Endothelial cell of umbilical vein (primary cell): ENCODE data around the gene RELL2. TPM values are rescaled to one million over a fixed set of nuclear protein-coding genes. Genes with fewer than 3 reads are reported as not detected.

ENCODE experiments used
- BruUV-seq: library from RNA; stranded (reverse); fragments of 400-500 nt; replicated peaks from 2 replicates; lab custom pipeline; 2021; lab: Mats Ljungman, UMichigan
- CTCF ChIA-PET: fragments of 300-600, 350-600 bp; sonication (Branson Sonifier 250); formaldehyde crosslinking; loops from one replicate; lab custom pipeline; 2021; ENCODE audit warnings: antibody characterized with exemption, inconsistent platforms; lab: Charles Lee
- POLR2A ChIA-PET: fragments of 300-600, 350-600 bp; sonication (Branson Sonifier 250); formaldehyde crosslinking; loops from one replicate; lab custom pipeline; 2021; ENCODE audit warnings: antibody characterized with exemption, inconsistent platforms; lab: Charles Lee
- DNase-seq: peaks from one replicate; pipeline ENCODE4 v3.0.0-alpha.2; 2011; ENCODE audit warnings: low read depth, low spot score
- FAIRE-seq: peaks from 2 replicates; lab custom pipeline; 2011; peaks lifted over from hg19 to GRCh38; lab: Jason Lieb, UNC
- H2AFZ ChIP-seq: 2 replicates; pipeline ENCODE4 v1.6.0; 2012; ENCODE audit warnings: low read depth, low read length, control low read depth, inconsistent platforms
- H3K27ac ChIP-seq: 2 replicates; pipeline ENCODE4 v1.5.1; 2011; ENCODE audit warnings: low read depth, mild to moderate bottlenecking, control low read depth, low read length, moderate library complexity; ENCODE audit not compliant: insufficient read depth
- H3K27me3 ChIP-seq, 2 experiments: 2 replicates each; pipeline versions ENCODE4 v1.6.0 to v1.6.1; 2011; ENCODE audit warnings: low read length in 2 of 2, mixed read lengths in 1 of 2; ENCODE audit not compliant: control insufficient read depth in 2 of 2, insufficient read depth in 2 of 2
- H3K36me3 ChIP-seq, 2 experiments: 2 replicates in 1 of 2; 3 replicates in 1 of 2; pipeline ENCODE4 v1.5.1; 2011; ENCODE audit warnings: low read length in 2 of 2, mild to moderate bottlenecking in 1 of 2, moderate library complexity in 1 of 2; ENCODE audit not compliant: control insufficient read depth in 2 of 2, insufficient read depth in 2 of 2; ENCODE audit errors: extremely low read depth in 1 of 2
- H3K4me1 ChIP-seq: 3 replicates; pipeline ENCODE4 v1.5.1; 2011; ENCODE audit warnings: mild to moderate bottlenecking, low read length; ENCODE audit not compliant: control insufficient read depth, insufficient read depth; ENCODE audit errors: extremely low read depth
- H3K4me2 ChIP-seq: 2 replicates; pipeline ENCODE4 v1.6.1; 2011; ENCODE audit warnings: low read length, control low read depth, mixed read lengths; ENCODE audit not compliant: insufficient read depth
- H3K4me3 ChIP-seq, 3 experiments: fragments of 200-600 bp in 1 of 3; sonication (generic), shearing (Covaris generic) in 1 of 3; replicated peaks in 1 of 3; 2 replicates each; pipeline ENCODE4 v1.5.1; 2011 to 2016; ENCODE audit warnings: control low read depth in 3 of 3, low read length in 3 of 3, mild to moderate bottlenecking in 2 of 3, inconsistent platforms in 1 of 3, low read depth in 1 of 3, moderate library complexity in 1 of 3; ENCODE audit not compliant: insufficient read depth in 1 of 3
- H3K79me2 ChIP-seq: 2 replicates; pipeline ENCODE4 v1.6.0; 2012; ENCODE audit warnings: low read length, inconsistent platforms; ENCODE audit not compliant: control insufficient read depth, insufficient read depth
- H3K9ac ChIP-seq: replicated peaks from 2 replicates; pipeline ENCODE3; 2011; ENCODE audit warnings: low read length, control low read depth; ENCODE audit not compliant: insufficient read depth; ENCODE audit errors: extremely low read depth
- H3K9me1 ChIP-seq: replicated peaks from 3 replicates; pipeline ENCODE4 v1.6.0; 2011; ENCODE audit warnings: mild to moderate bottlenecking, low read length; ENCODE audit not compliant: control insufficient read depth, insufficient read depth; ENCODE audit errors: extremely low read depth
- H3K9me3 ChIP-seq: replicated peaks from 2 replicates; pipeline ENCODE4 v1.5.1; 2012; ENCODE audit warnings: low read length, inconsistent platforms; ENCODE audit not compliant: control insufficient read depth, insufficient read depth
- H4K20me1 ChIP-seq: replicated peaks from 2 replicates; pipeline ENCODE3; 2011; ENCODE audit warnings: mild to moderate bottlenecking, low read length; ENCODE audit not compliant: control insufficient read depth, insufficient read depth; ENCODE audit errors: extremely low read depth
- EZH2 ChIP-seq: IDR thresholded peaks from 2 replicates; pipeline ENCODE4 v1.6.1; 2012; ENCODE audit warnings: borderline replicate concordance, low read depth, mild to moderate bottlenecking, moderate library complexity, low read length, inconsistent platforms; ENCODE audit not compliant: severe bottlenecking
- FOS ChIP-seq: IDR thresholded peaks from 2 replicates; pipeline ENCODE4 v1.6.1; 2011; ENCODE audit warnings: mild to moderate bottlenecking, low read length, moderate library complexity, borderline replicate concordance; ENCODE audit not compliant: insufficient read depth
- GATA2 ChIP-seq: IDR thresholded peaks from 2 replicates; pipeline ENCODE4 v1.7.0; 2011; ENCODE audit warnings: low read depth, mild to moderate bottlenecking, moderate library complexity, mixed read lengths, low read length; ENCODE audit not compliant: insufficient read length, insufficient read depth
- JUN ChIP-seq: IDR thresholded peaks from 2 replicates; pipeline ENCODE4 v1.6.1; 2011; ENCODE audit warnings: borderline replicate concordance, low read depth; ENCODE audit not compliant: insufficient read length, insufficient read depth
- MAX ChIP-seq: IDR thresholded peaks from 2 replicates; pipeline ENCODE4 v1.6.1; 2011; ENCODE audit not compliant: insufficient read depth, insufficient read length
- MYC ChIP-seq: IDR thresholded peaks from one replicate; pipeline ENCODE4 v1.6.1; 2011; ENCODE audit warnings: mild to moderate bottlenecking, low read depth, low read length
- POLR2A ChIP-seq: IDR thresholded peaks from 2 replicates; pipeline ENCODE4 v1.6.1; 2012; ENCODE audit warnings: low read depth, mild to moderate bottlenecking, control low read depth, low read length
- POLR2AphosphoS5 ChIP-seq: IDR thresholded peaks from 2 replicates; pipeline ENCODE4 v1.6.1; 2012; ENCODE audit warnings: low read depth, mild to moderate bottlenecking, control low read depth, low read length, moderate library complexity; ENCODE audit not compliant: insufficient read depth
- dilution Hi-C: fragments of 300-500 bp; cut with MboI; formaldehyde crosslinking; loops from one replicate; pipeline ENCODE4 v1.15.0; 2019; ENCODE audit warnings: low sequenced_read_pairs; ENCODE audit not compliant: extremely low pct_ligation_motif_present
- intact Hi-C: fragments of 100-400 bp; cut with micrococcal nuclease; formaldehyde crosslinking; loops from one replicate; pipeline ENCODE4 v1.10.0; 2022
- polyA plus RNA-seq, 4 experiments: library from polyadenylated mRNA; depleted of rRNA in 3 of 4; stranded (reverse) in 3 of 4; unstranded in 1 of 4; fragments of >200 nt; gene quantifications; 2 replicates each; pipeline versions ENCODE4 v1.2.1 to v1.2.3, GENCODE V29; 2011 to 2012; ENCODE audit warnings: missing spikeins in 1 of 4
- total RNA-seq: library from RNA; stranded (reverse); gene quantifications from 2 replicates; pipeline ENCODE4 v1.2.3, GENCODE V29; 2021
- TF ChIP-seq, protein P1 (sequence below), 2 donors: IDR thresholded peaks; 1 replicate in 1 of 2; 2 replicates in 1 of 2; pipeline ENCODE4 v1.5.1; 2011; ENCODE audit warnings: low read length in 2 of 2, mild to moderate bottlenecking in 2 of 2, moderate library complexity in 2 of 2, control low read depth in 1 of 2, inconsistent platforms in 1 of 2, low read depth in 1 of 2; ENCODE audit not compliant: insufficient read depth in 1 of 2; ENCODE audit errors: extremely low read depth in 1 of 2

The RELL2 gene
- total and polyA plus RNA-seq, 2 donors (not counting 3 experiments of a cell fraction or from before 2014, with no cell fraction given) = 3.4 to 3.6 TPM

DNA sequence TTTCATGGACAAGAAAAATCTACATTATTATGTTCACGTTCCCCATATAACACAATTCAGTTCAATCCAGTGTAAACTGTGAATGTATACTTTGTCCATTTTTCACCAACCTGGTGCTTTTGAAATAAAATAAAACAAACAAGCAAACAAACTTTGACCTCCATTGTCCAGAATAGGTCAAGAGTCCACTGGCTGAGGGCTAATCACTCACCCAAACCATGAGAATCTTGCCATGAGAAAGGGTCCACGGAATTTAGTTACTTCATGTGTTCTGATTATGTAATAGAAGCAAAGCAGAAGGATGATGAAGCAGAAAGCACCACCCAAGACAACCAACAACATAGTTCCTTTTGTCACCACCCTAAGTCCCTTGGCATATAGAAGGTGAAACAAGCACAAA is 46.7 kb upstream of the RELL2 start:
- dilution Hi-C loops (no loop called here), intact Hi-C loops (no loop called here)
- no TSS peak for BruUV-seq
- Histone ChIP-seq H3K9me1 (no peaks in the 10 kb centered on the region), H3K4me2 (no peak overlapping the region), H2AFZ (no peak overlapping the region), H3K9ac (no peak overlapping the region), H3K36me3 (peaks cover 2 to 7% of the 10 kb centered on the region in 2 experiments), H4K20me1 (no peaks in the 10 kb centered on the region), H3K79me2 (peaks cover 18% of the 10 kb centered on the region), H3K9me3 (no peaks in the 10 kb centered on the region), H3K27me3 (no peaks in the 10 kb centered on the region), H3K27ac (no peak overlapping the region), H3K4me1 (no peaks in the 10 kb centered on the region), H3K4me3 (no peak overlapping the region)
- TF ChIP-seq FOS (no peak), JUN (no peak), POLR2A (no peak), MYC (no peak), MAX (no peak), POLR2AphosphoS5 (no peak), GATA2 (no peak), EZH2 (no peak)
- TF ChIP-seq, protein P1, sequence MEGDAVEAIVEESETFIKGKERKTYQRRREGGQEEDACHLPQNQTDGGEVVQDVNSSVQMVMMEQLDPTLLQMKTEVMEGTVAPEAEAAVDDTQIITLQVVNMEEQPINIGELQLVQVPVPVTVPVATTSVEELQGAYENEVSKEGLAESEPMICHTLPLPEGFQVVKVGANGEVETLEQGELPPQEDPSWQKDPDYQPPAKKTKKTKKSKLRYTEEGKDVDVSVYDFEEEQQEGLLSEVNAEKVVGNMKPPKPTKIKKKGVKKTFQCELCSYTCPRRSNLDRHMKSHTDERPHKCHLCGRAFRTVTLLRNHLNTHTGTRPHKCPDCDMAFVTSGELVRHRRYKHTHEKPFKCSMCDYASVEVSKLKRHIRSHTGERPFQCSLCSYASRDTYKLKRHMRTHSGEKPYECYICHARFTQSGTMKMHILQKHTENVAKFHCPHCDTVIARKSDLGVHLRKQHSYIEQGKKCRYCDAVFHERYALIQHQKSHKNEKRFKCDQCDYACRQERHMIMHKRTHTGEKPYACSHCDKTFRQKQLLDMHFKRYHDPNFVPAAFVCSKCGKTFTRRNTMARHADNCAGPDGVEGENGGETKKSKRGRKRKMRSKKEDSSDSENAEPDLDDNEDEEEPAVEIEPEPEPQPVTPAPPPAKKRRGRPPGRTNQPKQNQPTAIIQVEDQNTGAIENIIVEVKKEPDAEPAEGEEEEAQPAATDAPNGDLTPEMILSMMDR (IDR thresholded peaks at IDR 0.05; ENCODE audit: extremely low read depth in 1 of 2, insufficient read depth in 1 of 2, low read depth in 1 of 2, low read length in 2 of 2) = no peak
- POLR2A ChIA-PET = no interaction called here
- FAIRE-seq (no peak), DNase-seq (no peak)
- CTCF ChIA-PET = interaction anchor here (6.4 kb wide), 1 partner anchor 30 kb away, joined by 1019 read pairs; the partner anchor contains the start of gene DIAPH1
